ENCODE data around the gene PRM1. TPM values are rescaled to one million over a fixed set of nuclear protein-coding genes. Genes with fewer than 3 reads are reported as not detected.
A peak's percentile ranks its signal among the peaks of the same experiment; 100 is the strongest.

PRM1 gene
- total RNA-seq, 1 experiment from 2014 or later, result 0.48 TPM

DNA sequence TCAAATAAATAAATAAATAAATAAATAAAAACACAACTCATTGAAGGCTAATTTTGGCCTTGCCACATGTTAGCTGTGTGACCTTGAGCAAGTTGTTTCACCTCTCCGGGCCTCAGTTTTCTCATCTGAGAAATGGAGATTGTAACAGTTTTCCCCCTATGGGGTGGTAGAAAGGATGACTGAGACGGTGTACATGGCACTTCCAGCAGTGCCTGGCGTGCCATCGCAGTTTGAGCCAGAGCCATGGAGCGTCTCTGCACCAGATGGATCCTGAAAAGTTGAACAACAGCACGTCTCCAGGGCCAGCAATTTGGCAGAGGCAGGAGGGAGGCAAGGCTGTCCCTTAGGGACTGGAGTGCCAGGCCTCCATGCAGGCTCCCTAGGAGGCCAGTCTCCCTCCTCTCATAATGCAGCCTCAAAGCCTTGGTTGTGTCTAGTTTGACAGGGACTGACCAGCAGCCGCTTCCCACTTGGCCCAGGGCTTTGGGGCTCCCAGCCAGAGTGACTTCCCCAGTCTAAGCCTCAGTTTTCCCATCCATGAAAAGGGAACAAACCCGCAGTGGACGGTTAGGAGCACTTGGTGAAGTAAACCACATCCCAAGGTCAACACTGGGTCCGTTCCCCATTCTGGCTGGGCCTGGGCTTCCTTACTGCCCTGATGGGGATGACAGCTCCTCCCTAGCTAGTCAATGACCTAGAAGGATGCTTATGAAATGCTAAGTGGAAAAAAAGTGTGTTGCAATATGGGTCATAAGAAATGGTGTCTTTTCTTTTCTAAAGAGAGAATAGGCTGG lies 44.5 kb downstream of the PRM1 start:
- Mint-ChIP-seq H3K36me3 (no peaks in the 10 kb centered on the region), H3K27me3 (ENCODE audit: low read depth) (no peaks in the 10 kb centered on the region; the same call in 1 of the 2 replicates), H3K4me1 (peaks cover 9% of the 10 kb centered on the region), H3K4me3 (no peak overlapping the region), H3K27ac (no peak overlapping the region), H3K9me3 (peaks cover 5% of the 10 kb centered on the region)
- no peak for DNase-seq (ENCODE audit: low spot score)
- ATAC-seq, result no peak
- ChIA-PET CTCF (interaction anchor here (0.8 kb wide), 1 partner anchor 265 kb away, joined by 3 read pairs; no protein-coding TSS in a partner anchor), POLR2A (interaction anchor here (0.7 kb wide), 1 partner anchor 327 kb away, joined by 3 read pairs; no protein-coding TSS in a partner anchor)
- TF ChIP-seq ZNF232 (CRISPR knock-in tag; IDR thresholded peaks at IDR 0.05), result no peak

GRCh38 chr16:11235703-11235991 lies 45.5 kb downstream of the PRM1 start:
- Mint-ChIP-seq H3K36me3 (no peaks in the 10 kb centered on the region), H3K27me3 (ENCODE audit: low read depth) (no peaks in the 10 kb centered on the region; the same call in 1 of the 2 replicates), H3K4me3 (no peak overlapping the region), H3K4me1 (peaks cover 10% of the 10 kb centered on the region), H3K9me3 (peaks cover 5% of the 10 kb centered on the region), H3K27ac (no peak overlapping the region)
- no peak for ATAC-seq
- POLR2A ChIA-PET, result no interaction called here
- TF ChIP-seq, protein P1, sequence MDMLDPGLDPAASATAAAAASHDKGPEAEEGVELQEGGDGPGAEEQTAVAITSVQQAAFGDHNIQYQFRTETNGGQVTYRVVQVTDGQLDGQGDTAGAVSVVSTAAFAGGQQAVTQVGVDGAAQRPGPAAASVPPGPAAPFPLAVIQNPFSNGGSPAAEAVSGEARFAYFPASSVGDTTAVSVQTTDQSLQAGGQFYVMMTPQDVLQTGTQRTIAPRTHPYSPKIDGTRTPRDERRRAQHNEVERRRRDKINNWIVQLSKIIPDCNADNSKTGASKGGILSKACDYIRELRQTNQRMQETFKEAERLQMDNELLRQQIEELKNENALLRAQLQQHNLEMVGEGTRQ (CRISPR knock-in tag; IDR thresholded peaks at IDR 0.05), result no peak
- TF ChIP-seq ESRRA (CRISPR knock-in tag; IDR thresholded peaks at IDR 0.05; ENCODE audit: borderline replicate concordance) (no peak), ZNF219 (CRISPR knock-in tag; IDR thresholded peaks at IDR 0.05; ENCODE audit: borderline replicate concordance) (no peak)
- DNase-seq (ENCODE audit: low spot score), result no peak
- CTCF ChIA-PET, result interaction anchor here (0.8 kb wide), 1 partner anchor 264 kb away, joined by 3 read pairs; no protein-coding TSS in a partner anchor

- DNase-seq (ENCODE audit: low spot score) (no peak), ATAC-seq (no peak)
- H3K27ac Mint-ChIP-seq, result no peak overlapping the region
- peaks cover 5% of the 10 kb centered on the region for H3K9me3 Mint-ChIP-seq
- no peaks in the 10 kb centered on the region; the same call in 1 of the 2 replicates for H3K27me3 Mint-ChIP-seq (ENCODE audit: low read depth)
- CTCF ChIA-PET, result no interaction called here
- H3K4me1 Mint-ChIP-seq, result peaks cover 7% of the 10 kb centered on the region; the same call in 1 of the 2 replicates
- no peak for TF ChIP-seq SMAD4 (CRISPR knock-in tag; IDR thresholded peaks at IDR 0.05)
- TF ChIP-seq ZNF121 (CRISPR knock-in tag; IDR thresholded peaks at IDR 0.05), result peak; percentile 10; the same call in 1 of the 2 replicates
- no peak for TF ChIP-seq RELA (CRISPR knock-in tag; IDR thresholded peaks at IDR 0.05; ENCODE audit: borderline replicate concordance)
- TF ChIP-seq ZNF232 (CRISPR knock-in tag; IDR thresholded peaks at IDR 0.05), result no peak
- TF ChIP-seq ZSCAN18 (CRISPR knock-in tag; IDR thresholded peaks at IDR 0.05), result no peak
- no peak for TF ChIP-seq TEAD4 (CRISPR knock-in tag; IDR thresholded peaks at IDR 0.05)
- TF ChIP-seq, protein P2, sequence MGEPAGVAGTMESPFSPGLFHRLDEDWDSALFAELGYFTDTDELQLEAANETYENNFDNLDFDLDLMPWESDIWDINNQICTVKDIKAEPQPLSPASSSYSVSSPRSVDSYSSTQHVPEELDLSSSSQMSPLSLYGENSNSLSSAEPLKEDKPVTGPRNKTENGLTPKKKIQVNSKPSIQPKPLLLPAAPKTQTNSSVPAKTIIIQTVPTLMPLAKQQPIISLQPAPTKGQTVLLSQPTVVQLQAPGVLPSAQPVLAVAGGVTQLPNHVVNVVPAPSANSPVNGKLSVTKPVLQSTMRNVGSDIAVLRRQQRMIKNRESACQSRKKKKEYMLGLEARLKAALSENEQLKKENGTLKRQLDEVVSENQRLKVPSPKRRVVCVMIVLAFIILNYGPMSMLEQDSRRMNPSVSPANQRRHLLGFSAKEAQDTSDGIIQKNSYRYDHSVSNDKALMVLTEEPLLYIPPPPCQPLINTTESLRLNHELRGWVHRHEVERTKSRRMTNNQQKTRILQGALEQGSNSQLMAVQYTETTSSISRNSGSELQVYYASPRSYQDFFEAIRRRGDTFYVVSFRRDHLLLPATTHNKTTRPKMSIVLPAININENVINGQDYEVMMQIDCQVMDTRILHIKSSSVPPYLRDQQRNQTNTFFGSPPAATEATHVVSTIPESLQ (CRISPR knock-in tag; IDR thresholded peaks at IDR 0.05), result no peak
- no peak for TF ChIP-seq CREM (CRISPR knock-in tag; IDR thresholded peaks at IDR 0.05)
- POLR2A ChIA-PET, result no interaction called here
- H3K36me3 Mint-ChIP-seq, result no peaks in the 10 kb centered on the region
- no peak overlapping the region for H3K4me3 Mint-ChIP-seq
Measured at GRCh38 chr16:11234884-11235702, 46.0 kb downstream of the PRM1 start.

DNA sequence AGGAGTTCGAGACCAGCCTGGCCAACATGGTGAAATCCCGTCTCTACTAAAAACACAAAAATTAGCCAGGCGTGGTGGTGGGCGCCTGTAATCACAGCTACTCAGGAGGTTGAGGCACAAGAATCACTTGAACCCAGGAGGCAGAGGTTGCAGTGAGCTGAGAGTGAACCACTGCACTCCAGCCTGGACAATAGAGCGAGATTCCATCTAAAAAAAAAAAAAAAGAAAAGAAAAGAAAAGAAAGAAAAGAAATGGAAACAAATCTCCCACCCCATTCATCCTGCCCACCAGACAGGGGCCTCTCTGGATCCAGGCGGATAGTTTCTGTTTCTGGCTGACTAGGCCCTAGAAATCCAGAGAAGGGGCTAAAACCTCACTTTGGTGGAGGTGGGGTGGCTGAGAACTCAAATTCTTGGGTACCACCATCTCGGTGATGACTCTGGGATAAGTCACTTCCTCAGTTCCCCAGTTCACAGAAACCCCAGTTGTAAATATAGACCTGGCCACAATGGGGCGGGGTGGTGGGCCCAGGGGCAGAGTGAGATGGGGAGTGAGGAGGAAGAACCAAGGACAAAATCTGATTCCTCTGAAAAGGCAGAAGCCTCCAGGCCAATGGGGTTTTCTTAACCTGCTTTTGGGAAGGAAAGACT lies 47.3 kb downstream of the PRM1 start:
- Mint-ChIP-seq H3K36me3 (no peaks in the 10 kb centered on the region), H3K27ac (no peak overlapping the region), H3K27me3 (ENCODE audit: low read depth) (no peaks in the 10 kb centered on the region), H3K4me1 (peaks cover 7% of the 10 kb centered on the region; the same call in 1 of the 2 replicates), H3K4me3 (no peak overlapping the region), H3K9me3 (peaks cover 5% of the 10 kb centered on the region)
- peak; percentile 62 for ATAC-seq
- CTCF ChIA-PET, result interaction anchor here (0.8 to 1.4 kb wide), 4 partner anchors 21 to 263 kb away, joined by 3 to 5 read pairs (median 4); partner anchors contain the start of gene SOCS1
- peak; percentile 40 for DNase-seq (ENCODE audit: low spot score)
- POLR2A ChIA-PET, result no interaction called here
- TF ChIP-seq FOXP1 (CRISPR knock-in tag; IDR thresholded peaks at IDR 0.05; ENCODE audit: borderline replicate concordance) (no peak), ZNF396 (CRISPR knock-in tag; IDR thresholded peaks at IDR 0.05; ENCODE audit: borderline replicate concordance) (no peak), ZNF416 (CRISPR knock-in tag; IDR thresholded peaks at IDR 0.05) (no peak), ZNF281 (CRISPR knock-in tag; IDR thresholded peaks at IDR 0.05) (no peak), TEAD4 (CRISPR knock-in tag; IDR thresholded peaks at IDR 0.05) (no peak), FOXJ3 (CRISPR knock-in tag; IDR thresholded peaks at IDR 0.05; ENCODE audit: borderline replicate concordance) (no peak)
- TF ChIP-seq, protein P2 (CRISPR knock-in tag; IDR thresholded peaks at IDR 0.05), result no peak

Measured in WTC11 (cell line).